SHP77 (cell line): Measurements from ENCODE around the gene FAM76A.
"Not testable (repeated sequence)": the region's sequence is repeated elsewhere in the genome, so short reads cannot be mapped to it uniquely, and the experiment has no call there.

ENCODE experiments used
- DNase-seq, 2 experiments: peaks; one replicate each; lab custom pipeline; 2025; lab: John Stamatoyannopoulos, UW

The FAM76A gene

DNA sequence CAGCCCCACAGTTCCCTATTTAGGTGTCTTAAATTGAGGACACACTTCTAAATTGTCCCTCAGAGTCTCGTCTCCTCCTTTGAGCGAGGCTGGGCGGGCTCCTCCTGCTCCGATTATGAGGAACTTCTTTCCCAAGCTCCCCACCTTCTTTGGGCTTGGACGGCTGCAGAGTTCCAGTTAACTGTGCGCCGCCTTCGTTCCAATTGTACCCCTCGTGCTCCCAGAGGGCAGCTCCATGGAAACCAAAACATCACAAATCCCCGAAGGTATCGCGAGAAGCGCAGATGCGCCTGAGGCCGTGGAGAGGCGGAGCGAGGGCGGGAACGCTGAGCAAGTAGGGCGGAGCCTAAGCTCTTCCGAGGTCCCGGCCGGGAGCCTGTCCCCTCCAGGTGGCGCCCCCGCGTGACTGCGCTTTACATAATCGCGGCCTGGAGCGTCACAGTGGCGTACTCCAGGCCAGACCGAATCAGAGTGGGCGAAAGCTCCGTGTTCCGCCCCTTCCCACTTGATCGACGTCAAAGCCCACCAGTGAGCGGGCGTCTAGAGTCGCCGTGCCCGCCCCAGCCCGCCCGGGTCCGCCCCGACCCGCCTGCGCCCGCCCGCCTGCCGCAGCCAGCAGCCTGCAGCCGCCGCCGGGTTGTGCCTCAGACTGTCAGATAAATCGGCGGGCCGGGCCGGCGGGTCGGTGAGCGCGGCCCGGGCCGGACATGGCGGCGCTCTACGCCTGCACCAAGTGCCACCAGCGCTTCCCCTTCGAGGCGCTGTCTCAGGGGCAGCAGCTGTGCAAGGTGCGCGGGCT is at the start of gene FAM76A:
FAM76A (plus strand) TSS at position 588 of the 799 bp plus-strand sequence; CDS start at position 708, 120 bp downstream.
- peak; percentile 97 to 98 for DNase-seq

- DNase-seq = no peak
Observed at GRCh38 chr1:27676410-27676809, 49.4 kb upstream of the FAM76A start.

DNA sequence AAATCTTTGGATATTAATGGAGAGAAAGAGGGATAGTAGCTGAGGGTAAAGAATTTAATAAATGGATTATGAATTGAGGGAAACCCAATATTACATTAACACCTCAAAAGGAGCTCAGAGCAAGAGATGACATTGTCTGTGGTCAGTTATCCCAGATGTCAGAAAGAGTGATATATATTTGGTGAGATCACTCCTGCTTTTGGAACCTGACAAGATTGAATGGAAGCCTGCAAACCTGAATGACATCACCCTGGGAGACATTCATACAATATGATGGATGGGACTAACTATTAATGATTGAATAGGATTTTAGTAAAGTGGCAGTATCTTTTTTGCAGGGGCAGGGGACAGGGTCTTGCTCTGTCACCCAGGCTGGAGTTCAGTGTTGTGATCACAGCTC is 47.0 kb upstream of the FAM76A start:
- DNase-seq = no peak

DNA sequence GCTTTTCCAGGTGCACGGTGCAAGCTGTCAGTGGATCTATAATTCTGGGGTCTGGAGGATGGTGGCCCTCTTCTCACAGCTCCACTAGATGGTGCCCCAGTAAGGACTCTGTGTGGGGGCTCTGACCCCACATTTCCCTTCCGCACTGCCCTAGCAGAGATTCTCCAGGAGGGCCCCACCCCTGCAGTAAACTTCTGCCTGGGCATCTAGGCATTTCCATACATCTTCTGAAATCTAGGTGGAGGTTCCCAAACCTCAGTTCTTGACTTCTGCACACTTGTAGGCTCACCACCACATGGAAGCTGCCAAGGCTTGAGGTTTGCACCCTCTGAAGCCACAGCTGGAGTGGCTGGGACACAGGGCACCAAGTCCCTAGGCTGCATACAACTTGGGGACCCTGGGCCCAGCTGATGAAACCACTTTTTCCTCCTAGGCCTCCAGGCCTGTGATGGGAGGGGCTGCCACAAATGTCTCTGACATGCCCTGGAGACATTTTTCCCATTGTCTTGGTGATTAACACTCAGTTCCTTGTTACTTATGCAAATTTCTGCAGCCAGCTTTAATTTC is 45.5 kb upstream of the FAM76A start:
- DNase-seq = not testable (repeated sequence)

GRCh38 chr1:27681580-27681979 is 44.2 kb upstream of the FAM76A start:
- DNase-seq = not testable (repeated sequence)

DNA sequence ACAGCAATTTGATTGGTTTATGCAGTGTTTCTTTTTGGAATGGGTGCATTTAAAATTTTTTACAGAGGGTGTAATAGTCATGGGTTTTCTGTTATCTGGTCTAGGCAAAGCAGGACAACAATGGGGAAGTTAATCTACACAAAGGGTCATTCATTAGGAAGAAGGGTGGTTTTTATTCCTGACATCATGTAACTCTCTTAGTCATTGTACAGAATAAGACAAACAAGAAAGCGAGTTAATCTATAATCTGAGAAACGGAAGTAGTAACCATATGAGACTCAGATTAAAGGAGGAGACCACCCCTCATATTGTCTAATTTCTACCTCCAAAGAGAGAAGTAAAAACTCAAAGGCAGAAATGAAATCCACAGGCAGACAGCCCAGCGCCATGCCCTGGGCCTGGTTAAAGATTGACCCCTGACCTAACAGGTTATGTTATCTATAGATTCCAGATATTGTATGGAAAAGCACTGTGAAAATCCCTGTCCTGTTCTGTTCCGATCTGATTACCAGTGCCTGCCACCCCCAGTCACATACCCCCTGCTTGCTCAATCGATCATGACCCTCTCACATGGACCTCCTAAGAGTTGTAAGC is 43.3 kb upstream of the FAM76A start:
- DNase-seq = no peak

GRCh38 chr1:27684176-27684575 is 41.6 kb upstream of the FAM76A start:
- DNase-seq = no peak

DNA sequence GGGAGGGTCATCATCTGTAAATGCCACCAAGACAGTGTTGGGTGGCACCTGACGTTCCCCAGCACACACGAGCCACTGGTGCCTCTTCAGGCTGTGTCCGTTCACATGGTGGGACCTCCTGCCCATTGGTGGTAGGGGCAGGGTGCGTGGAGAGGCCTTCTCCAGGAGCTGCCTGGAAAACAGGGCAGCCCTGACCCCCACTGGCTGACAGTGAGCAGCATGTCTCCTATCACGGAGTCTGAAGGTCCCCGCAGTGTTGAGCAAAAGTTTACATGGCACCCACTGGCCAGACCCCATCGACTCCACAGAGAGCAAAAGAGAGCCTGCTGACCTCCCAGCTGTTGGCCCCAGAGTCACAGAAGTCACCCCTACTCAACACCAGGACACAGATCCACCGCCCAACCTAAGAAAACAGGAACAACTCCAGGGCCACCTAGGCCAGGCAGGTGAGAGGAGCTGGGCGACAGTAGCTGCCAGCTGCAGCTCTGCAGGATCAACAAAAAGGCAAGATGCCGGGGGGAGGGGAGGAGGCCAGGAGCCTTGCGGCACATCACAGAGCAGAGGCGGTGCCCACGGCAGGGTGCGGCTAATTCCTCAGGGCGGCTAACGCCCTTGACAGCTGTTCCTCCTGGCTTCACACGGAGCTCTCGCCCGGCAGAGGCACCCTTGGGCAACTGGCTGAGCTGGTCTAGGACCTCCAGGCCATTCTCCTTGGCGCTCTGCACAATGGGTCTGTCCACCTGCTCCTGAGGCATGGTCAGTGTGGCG is 39.4 kb upstream of the FAM76A start:
- peak; percentile 69 to 75 for DNase-seq

DNA sequence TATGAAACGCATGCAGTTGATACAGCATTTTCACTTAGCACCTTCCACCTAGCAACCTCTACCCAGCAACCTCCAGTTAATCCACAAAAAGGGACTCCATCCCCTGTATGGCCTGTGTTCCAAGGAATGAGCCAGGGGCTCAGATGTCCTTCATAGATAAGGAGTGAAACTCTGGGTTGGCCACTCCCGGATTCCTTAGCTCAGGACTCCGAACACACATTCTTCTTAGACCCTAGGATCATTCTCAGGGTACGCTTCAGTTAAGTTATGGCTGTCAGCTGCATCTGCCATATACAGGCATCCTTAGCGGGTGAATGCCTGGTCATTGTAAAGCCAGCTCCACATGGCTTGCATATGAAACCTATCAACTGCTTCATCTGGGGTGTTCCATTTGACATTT is 37.9 kb upstream of the FAM76A start:
- DNase-seq = no peak

DNA sequence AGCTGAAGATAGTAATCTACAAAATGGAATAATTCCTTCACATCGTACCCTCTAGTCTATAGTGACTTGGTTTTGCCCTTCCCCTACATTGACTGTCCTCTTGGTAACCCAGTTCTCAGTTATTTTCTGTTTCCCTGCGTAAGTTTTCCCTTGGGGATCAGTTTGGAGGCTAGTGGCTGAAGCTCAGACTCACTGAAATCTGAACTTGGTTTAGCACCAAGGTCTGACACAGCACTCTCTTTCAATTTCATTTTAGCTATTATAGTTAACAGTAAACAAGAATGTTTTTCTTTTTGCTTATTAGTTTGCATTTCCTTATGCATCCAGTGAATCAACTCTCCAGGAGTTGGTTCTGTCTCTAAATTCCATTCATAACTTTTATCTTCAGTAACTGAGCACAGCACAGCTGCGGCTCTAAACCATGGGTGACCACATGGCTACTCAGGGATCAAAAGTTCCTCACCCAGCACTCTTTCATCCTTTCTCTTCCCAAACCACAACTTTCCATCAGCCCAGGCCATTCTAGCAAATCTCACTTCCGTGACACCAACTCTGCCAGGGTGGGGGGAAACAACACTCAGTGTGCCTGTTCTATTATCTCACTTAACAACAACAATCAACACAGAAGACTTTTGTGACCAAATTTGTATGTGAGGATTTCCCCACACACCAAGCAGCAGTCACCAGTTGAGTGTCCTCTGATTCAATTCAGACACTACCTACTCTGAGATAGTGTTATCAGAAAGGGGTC is 36.2 kb upstream of the FAM76A start:
- DNase-seq = no peak

GRCh38 chr1:27690183-27690582 is 35.6 kb upstream of the FAM76A start:
- DNase-seq = no peak

DNA sequence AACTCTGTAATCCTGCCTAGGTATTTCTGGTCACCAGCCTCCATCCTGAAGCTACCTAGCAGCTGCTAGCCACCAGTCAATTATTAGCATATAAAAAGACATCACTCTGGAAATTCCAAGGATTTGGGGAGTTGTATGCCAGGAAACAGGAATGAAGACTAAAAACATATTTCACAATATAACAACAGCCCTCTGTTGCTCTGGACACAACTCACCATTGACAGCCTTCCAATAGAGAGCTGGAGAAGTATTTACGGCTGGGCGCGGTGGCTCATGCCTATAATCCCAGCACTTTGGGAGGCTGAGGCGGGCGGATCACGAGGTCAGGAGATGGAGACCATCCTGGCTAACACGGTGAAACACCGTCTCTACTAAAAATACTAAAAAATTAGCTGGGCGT is 28.9 kb upstream of the FAM76A start:
- DNase-seq = not testable (repeated sequence)

- no peak for DNase-seq
Observed at GRCh38 chr1:27704958-27705357, 20.8 kb upstream of the FAM76A start.

- DNase-seq = no peak
Observed at GRCh38 chr1:27705545-27705944, 20.2 kb upstream of the FAM76A start.

DNA sequence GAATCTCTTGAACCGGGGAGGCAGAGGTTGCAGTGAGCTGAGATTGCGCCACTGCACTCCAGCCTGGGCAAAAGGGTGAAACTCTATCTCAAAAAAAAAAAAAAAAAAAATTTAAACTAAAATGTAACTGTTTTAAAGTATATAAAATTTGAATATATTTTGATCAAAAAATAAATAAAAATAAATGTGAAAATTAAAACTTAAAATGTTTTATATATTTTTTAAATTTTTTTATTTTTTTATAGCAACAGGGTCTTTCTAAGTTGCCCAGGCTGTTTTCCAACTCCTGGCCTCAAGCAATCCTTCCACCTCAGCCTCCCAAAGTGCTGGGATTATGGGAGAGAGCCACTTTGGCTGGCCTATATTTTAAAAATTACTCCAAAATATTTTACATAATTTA is 15.2 kb upstream of the FAM76A start:
- no peak for DNase-seq

DNA sequence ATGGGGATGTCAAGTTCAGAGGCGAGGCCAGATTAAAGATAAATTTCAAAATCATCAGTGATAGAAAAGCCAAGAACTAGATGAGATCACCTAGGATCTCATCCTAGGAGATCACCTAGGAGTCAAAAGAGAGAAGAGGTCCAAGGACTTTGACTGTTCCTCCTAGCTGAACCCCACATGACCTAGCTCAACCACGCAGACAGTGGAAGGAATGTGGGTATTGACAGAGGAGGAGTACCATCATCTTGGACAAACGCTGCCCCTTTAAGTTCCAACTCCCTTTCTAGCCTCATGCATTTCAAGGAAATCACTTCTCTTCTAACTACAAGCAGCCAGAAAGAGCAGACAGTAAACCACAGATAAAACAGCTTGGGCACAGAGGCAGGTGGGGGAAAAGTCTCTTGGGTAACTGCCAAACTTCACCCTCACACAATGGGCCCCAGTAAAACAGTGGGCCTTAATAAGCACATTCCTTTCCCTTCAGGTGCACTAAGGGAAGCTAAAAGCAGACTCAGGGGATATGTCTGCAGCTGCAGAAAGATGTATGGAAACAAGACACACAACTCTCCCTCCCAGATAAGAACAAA is 12.5 kb upstream of the FAM76A start:
- no peak for DNase-seq

DNA sequence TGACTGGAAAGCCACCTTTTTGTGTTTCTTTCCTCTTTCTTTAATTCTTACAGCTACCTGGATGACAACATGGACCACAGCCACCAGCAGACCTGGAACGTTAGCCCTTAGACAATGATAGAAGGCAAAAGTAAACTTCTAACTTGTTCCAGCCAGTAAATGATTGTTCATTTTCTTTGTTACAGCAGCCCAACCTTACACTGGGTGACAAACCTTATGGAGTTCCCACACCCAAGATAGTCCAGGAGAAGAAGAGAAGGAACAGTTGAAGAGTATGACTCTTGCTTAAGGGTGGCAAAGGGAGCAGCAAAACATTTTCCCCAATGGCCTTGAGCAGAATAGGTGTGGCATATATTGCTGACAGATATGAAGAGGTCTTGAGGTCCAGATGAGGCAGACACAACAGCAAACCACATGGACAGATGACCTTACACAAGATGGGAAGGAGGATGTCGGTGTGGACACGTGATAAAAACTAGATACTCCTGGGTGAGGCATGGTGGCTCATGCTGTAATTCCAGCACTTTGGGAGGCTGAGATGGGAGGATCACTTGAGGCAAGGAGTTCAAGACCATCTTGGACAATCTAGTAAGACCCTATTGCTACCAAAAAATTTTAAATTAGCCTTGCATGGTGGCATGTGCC is 11.8 kb upstream of the FAM76A start:
- DNase-seq = no peak

DNA sequence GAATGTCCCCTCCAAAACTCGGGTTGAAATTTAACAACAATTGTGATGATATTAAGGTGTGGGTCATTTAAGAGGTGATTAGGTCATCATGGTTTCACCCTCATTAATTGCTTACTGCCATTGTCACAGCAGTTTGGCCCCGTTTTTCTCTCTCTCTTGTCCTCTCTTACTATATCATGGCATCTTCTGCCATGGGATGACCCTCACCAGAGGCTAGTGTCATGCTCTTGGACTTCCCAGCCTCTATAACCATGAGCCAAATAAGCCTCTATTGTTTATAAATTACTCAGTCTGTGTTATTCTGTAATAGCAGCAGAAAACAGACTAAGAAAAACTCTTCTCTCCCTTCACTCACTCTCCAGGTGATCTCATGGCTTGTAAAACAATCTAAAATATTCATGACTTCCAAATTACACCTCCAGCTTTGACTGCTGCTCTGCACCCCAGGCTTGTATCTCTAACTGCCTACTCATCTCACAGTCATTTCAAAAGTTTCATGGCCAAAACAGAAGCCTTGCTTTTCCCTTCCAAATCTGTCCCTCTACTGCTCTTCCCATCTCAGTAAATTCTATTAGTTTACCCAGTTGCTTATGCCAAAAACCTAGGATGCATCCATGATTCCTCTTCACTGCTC is 9.4 kb upstream of the FAM76A start:
- no peak for DNase-seq

- DNase-seq = no peak
Observed at GRCh38 chr1:27719286-27720251, 6.2 kb upstream of the FAM76A start.
